Activated CD8-positive, alpha-beta memory T cell treated with anti-CD3 and anti-CD28 coated beads for 24 hours (primary cell): Measurements from ENCODE around the gene TUBB2B.
A peak's percentile ranks its signal among the peaks of the same experiment; 100 is the strongest.
"Not testable (repeated sequence)": the region's sequence is repeated elsewhere in the genome, so short reads cannot be mapped to it uniquely, and the experiment has no call there.

Experiments
- DNase-seq: peaks from one replicate; pipeline ENCODE4 v3.0.0-alpha.2; 2020

TUBB2B gene

DNA sequence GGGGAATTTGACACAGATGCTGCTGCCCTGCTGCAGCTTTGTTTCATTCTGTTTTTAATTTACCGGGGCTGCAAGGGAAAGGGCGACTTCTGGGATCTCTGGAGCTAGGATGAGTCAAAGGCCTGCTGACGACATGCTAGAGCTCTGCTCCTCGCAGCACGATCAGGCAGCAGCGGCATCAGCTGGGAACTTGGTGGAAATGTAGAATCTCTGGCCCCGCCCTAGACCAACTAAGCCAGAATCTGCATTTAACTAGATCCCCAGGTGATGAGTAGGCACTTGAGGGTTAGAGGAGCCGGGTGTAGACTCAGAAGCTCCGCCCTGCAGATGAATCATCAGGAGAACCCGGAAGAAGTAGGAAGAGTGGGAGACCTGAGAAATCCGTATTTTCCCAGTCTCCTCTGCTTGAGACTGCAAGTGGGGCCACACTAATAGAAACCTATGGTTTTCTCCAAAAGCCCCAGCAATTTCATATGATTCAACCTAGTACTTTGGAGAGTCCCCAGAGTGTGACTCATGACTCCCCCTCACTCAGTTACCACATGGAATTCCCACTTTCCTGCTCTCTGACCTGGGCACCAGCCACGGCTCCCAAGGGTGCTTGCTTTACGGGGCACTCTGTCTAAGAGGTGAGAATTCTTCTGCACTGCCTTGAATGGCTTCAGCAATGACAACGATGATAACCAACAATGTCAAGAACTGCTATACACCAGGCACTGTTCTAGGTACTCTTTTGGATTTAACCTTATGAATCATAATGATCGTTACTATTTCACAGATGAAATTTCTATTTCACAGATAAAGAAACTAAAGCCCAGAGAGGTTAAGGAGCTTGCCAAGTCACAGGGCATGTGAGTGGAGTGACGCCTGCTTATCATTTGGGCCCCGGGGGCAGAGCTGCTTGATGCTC is 18.1 kb downstream of the TUBB2B start:
- DNase-seq = peak; percentile 80

DNA sequence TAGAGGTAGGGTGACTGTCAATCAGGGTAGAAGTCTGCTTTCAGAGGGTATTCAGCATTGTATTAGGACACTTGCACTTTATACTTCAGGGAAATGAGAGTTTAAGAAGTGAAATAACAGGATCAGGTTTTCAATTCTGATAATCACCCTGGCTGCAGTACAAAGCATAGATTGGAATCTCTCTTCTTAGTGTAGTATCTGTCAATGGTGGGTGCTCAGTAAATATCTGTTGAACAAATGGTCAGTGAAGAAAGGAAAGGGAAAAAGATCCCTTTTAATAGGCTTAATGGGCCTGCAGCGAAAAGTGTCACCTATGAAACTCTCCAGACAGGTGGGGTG is 18.7 kb downstream of the TUBB2B start:
- no peak for DNase-seq

DNA sequence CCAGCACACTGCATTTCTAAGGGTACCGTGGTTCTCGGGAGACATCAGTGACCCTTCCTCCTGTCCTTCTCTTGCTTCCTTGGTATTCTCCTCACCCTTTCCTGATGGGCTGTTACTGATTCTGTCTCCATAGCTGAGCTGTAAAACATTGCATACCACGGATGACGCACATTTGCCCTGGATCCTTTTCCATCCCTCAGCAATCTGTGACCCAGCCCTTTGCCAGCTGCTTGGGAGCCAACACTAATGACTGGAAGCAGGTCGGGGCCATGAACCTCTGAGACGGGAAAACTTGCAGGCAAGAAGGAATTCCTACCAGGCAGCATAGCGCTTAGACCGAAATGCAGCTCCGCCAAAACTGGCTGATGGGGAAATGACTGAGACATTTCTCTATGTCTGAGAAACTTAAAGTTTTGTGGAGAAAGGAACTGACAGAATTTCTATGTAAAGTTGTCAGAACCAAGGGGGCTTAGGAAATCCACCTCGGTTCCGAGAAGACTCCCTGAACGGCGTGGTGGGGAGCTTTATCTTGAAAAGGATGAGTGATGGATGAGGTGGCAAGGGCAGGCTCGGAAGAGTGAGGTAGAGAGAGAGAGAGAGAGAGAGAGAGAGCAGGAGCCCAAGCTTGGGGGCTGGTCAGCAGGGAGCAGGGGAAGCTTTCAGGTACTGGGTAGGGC is 19.2 kb downstream of the TUBB2B start:
- no peak for DNase-seq

DNA sequence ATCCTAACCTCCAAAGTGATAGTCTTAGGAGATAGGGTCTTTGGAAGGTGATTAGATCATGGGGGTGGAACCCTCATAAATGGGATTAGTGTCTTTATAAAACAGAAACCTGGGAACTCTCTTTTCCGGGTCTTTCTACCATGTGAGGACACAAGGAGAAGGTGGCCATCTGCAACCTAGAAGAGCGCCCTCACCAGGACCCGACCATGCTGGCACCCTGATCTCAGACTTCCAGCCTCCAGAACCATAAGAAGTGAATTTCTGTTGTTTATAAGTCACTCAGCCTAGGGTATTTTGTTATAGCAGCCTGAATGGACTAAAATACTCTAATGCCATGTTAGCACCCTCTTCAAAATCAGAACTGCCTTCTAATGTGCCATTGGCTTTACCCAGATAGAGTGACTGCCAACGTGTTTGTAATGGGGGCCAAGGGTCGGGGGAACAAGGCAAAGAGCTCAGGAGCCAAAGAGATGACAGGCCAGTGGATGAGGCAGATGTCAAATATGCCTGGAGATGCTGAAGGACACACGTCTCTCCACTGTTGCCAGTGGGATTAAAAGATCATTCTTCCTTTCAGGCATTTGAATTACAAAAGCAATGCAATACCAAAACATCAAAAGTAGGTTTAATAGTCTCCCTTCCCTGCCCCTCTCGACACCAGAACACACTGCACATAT is 21.0 kb downstream of the TUBB2B start:
- DNase-seq = no peak

DNA sequence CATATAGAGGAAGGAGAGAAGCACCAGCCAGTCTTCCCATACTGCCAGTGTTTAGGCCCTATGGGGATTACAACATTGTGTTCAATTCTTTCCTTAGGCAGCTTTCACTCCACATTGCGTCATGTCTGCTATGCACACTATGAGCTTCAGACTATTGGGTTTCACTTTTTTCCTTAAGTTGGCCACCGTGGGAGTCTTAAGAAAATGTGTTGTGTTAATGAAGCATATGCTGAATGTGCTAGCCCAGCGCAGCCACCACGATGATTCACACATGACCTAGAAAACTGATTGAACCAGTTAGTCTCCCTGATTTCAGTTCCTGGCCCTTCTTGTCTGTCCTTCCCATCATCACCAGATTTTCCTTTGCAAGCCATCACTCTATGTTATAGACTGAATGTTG is 21.5 kb downstream of the TUBB2B start:
- no peak for DNase-seq

DNA sequence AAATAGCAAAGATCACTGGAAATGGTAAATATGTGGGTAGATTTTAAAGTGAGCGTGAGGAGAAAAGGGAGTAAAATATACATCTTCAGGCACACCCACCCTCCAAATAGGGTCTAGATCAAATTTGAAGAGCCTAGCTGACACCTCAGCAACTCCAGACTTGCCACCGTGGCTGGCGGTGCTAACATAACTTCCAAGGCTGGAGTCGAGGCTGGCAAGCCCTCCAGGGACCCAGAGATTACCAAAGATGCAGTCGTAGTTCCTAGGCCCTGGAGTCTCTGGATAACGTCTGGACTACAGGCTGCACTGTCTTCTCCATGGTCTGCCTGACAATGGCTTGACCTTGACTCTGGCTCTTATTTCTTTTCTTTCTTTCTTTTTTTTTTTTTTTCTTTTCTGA is 22.5 kb downstream of the TUBB2B start:
- no peak for DNase-seq

DNA sequence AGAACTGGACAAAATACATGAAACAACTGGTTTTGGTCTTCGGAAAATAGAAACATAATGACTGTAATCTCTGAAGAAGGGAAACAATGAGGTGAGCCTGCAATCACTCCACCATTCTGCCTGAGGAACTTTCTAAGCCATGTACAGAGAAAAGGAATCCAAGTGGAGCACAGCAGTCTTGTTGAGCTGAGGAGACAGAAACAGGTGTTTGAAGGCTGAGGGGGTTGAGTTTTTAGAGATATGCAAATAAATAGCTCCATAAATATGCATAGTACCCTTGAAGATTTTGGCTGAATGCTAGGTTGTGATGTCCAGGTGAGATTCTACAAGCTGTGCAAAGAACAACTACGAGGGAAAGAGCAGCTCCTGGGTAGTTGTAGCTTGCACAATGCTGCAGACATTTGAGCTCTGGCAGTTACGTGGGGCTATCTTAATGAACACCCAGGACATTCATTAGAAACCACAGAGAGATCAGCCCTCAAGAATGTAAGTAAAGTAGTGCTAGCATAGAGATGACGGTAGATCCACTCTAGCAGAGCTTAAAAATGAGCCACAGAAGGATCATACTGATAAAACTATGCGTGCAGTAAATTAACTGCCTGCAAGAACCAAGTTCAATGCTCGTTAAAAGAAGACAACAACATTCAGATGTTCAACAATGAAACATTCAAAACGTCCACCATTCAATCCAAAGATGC is 24.3 kb downstream of the TUBB2B start:
- no peak for DNase-seq

DNA sequence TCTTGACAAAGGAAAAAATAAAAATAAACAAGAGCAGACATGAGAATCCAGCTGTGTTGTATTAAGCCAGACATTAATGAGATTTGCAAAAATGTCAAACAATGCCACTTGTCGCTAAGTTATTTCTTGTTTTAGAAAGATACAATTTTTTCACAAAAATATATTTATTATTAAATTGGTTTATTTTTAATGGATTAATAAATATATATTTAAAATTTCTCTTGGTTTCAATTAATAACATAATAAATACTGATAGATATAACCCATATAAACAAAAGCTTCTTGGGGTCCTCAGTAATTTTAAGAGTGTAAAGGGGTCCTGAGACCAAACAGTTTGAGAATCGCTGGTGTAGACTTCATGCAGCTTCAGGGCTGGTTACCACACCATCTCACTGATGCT is 26.1 kb downstream of the TUBB2B start:
- no peak for DNase-seq

DNA sequence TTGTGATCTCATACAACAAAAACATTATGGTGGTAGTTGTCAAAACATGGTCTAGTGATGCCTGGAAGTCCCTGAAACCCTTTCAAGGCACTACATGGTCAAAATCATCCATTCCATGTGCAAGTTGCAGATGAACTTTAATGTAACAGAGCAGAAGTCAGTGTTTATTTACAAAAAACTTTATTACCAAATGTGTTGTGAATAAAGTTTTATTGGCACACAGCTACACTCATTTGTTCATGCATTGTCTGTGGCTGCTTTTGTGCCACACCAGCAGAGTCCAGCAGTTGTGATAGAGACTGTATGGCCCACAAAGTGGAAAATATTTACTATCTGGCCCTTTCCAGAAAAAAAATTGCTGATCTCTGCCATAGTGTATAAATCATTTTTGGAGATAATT is 26.8 kb downstream of the TUBB2B start:
- no peak for DNase-seq

DNA sequence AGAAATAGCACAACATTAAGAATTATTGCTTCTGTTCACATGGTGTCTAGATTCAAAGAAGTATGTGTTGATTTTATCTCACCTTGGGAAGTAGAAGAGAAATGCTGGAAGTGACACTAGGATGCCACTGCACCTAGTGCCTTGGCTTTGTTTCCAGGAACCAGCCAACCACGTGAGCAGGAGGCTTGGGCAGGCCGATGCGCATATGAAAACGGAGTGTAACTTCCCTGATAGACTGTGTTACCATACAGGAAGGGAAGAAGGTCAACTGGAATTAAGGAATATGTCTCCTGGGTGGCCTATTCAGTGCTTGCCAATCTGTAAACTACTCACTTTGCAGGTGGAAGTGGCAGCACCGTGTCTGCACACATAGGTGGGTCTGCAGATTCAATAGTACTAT is 28.1 kb downstream of the TUBB2B start:
- DNase-seq = no peak

DNA sequence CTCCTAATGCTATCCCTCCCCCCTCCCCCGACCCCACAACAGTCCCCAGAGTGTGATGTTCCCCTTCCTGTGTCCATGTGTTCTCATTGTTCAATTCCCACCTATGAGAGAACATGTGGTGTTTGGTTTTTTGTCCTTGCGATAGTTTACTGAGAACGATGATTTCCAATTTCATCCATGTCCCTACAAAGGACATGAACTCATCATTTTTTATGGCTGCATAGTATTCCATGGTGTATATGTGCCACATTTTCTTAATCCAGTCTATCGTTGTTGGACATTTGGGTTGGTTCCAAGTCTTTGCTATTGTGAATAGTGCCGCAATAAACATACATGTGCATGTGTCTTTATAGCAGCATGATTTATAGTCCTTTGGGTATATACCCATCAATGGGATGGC is 29.7 kb downstream of the TUBB2B start:
- DNase-seq = not testable (repeated sequence)

DNA sequence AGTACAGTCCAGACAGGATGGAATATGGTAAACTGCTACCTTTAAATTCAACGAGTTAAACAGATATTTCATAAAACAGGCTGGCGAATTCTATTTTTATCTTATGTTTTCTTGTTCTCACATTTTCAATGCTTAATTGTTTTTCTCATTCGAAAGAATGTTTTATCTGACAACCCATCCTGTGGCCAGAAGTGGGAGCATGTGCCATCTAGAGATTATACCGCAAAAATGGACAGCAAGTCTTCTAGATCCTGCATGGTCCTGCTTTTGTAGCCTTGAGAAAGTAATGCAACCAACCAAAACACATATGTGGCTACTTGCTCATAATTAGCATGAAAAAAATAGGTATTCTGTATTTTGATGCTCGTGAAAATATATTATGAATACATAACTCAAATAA is 30.7 kb downstream of the TUBB2B start:
- DNase-seq = no peak

DNA sequence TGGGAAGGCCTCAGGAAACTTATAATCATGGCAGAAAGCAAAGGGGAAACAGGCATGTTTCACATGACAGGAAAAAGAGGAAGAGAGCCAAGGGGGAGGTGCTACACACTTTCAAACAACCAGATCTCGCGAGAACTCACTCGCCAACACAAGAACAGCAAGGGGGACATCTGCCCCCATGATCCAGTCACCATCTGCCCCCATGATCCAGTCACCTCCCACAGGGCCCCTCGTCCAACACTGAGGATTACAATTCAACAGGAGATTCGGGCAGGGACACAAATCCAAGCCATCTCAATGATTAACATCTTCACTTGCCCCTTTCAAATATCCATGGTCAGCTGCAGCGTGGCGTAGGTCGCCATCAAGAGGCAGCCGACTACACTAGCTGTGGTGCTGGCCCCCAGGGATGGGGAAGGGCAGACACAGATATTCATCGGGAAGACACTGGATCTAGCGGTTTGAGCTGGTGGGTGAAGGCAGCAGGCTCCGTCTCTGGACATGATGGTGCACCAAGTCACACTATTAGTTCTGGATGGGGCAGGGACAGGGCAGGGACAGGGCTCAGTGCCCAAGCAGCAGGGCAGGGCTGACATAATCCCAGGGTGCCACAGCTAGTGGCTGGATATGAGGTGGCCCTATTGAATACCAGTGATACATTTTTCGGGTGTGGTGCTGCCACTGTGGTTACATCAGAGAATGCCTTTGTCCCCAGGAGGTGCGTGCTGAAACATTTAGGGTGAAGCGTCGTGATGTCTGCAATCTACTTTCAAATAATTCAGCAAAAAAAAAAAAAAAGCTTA is 31.6 kb downstream of the TUBB2B start:
- DNase-seq = no peak

DNA sequence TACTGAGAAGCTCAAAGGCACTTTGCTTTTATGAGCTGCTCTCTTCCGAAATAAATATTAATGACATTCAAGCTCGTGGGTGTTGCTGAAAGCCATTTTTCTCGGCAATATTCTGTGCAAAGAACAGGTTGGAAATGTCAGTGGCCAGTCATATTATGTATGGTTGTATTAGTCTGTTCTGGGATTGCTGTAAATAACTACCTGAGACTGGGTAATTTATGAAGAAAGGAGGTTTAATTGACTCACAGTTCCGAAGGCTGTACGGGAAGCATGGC is 32.1 kb downstream of the TUBB2B start:
- DNase-seq = no peak

DNA sequence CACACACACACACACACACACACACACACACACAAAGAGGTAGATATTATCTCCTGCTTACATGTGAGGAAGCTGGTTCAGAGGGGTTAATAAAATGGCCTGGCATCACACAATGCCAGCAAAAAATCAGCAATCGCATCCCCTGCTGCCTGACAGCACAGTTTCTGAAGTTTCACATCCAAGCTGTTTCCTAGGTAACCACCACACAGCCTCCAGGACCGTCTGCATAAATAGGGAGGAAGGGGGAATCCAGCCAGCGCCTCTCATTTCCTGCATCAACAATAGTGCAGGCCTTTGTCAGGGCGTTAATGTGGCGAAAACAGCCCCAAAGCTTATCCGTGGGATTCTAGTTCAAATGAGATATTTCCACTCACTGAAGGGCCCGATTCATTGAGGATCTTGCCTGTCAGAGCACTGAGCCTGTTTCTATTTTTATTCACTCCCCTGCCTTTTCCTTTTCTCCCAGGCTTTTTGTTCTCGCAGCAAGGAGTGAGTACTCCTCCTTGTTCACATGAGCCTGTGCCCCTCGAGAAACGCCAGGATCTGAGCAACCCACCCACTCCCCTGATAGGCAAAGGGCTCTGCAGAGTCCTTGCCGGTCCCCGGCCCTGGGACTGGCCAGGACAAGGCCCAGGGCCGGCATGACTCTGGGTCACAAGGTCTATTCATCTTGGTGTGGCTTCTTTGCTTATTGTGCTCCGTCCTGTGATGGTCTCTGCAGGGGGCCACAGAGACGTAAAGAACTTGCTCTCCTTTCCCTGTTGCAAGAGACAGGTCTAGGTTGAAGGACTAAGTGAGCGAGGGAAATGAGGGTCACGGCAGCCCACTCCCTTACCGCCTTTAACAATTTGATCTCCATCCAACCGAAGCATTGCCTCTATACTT is 32.7 kb downstream of the TUBB2B start:
- DNase-seq = no peak

DNA sequence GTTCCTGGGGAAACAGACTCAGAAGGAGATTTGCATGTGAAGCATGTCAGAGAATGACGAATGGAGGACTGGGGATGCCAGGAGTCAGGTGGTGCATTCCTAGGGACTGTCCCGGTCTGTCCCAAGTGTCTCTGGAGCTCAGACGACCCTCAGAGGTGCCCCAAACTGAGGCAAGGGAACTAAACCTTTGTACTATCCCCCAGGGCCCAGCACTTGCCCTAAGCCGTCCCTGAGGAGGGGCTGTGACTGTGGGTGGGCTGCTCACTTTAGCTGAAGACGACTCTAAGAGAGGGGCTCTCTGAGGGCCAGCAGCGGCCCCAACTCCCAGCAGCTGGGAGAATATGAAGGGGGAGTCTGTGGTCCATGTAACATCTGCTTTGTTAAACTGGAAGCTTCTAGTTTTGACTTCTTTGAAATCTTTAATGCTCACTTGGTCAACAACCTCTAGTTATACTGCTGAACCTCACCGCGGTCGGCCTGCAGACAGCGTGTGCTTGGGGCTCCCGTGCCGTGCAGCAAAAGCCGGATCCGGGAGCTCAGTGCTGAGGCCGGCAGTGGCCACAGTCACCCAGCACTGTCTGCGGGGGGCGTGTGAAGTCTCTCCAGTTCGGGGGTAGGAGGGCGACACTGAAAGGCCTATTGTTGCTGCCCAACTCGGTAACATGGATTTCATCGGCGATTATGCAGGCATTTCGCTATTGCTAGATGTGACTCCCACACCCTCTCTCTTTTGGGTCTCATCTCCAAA is 34.2 kb downstream of the TUBB2B start:
- no peak for DNase-seq

DNA sequence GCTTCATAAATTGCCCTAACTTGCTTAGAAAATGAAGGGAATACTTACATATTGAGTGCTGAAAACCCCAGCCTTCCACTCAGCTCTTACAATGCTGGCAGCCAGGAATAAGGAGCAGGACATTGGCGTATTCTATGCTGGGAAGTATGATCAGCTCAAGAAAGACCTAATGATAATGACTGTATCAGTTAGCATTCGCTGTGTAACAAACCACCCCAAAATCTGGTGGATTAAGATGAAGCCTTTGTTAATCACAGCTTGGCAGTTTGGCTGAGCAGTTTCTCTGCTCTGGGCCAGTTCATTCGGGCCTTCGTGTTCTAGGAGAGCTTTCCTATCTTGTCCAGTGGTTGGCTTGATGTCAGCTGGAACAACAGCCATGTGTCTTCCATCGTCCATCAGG is 36.7 kb downstream of the TUBB2B start:
- no peak for DNase-seq

DNA sequence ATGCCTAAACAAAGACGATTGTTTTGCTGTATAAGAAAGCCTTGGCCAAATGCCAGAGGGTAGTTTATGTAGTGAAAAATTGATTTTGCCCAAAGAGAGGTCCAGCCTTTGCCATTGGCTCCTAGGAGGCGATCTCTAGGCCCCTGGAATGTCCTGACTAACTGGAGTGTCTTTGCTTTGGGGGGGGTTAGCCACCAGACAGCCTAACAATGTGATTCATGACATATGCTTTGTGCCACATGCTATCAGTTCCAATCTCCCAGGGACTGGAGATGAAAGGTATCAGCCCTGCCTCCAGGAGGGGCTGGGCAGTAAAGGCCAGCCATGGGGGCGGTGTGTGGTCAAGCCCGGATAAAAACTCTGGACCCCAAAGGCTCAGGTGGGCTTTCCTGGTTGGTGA is 37.4 kb downstream of the TUBB2B start:
- DNase-seq = no peak

DNA sequence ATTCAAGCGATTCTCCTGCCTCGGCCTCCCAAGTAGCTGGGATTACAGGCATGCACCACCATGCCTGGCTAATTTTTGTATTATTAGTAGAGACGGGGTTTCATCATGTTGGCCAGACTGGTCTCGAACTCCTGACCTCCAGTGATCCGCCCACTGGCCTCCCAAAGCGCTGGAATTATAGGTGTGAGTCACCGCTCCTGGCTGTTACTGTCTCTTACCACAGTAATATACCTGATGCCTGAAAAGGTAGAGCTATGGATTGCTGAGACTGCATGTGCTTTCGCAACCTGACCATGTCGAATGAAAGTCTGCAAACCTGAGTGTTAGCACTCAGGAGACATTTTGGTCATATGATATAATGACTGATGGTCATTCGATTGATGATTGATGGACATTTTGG is 38.3 kb downstream of the TUBB2B start:
- DNase-seq = not testable (repeated sequence)

DNA sequence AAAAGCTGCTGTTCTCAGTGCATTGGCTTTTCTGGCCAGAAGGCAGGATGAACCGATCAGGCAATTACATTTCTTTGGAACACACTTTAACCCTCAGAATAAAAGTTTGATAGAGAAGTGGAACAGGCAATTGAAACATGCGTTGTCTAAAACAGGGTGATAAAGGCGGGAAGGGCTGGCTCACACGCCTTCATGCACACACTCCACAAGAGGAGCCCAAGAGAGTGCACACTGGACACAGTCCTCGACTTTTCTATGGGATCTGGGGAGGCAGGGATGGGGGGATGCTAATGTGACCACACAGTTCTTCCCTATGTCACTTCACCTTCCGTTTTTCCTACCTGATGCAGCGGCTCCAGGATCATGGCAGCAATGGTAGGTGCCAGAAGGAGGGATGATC is 39.2 kb downstream of the TUBB2B start:
- DNase-seq = no peak

DNA sequence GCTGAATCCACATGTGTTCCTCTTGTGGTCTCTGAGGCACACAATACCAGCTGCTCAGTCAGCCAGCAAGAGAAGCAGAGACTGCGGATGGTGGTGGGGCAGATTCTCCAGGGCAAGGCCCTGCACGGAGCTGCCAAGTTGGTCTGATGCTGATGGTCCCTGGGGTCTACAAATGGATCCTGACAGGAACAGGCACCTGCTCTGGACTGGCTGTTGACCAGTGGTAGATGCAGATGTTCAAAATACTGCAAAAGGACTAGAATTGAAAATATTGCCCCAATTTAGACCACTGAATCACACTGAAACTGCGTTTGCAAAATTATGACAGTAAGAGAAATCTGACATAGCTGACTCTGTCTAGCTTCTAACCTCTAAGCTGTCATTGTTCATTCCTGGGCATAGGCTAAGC is 40.5 kb downstream of the TUBB2B start:
- no peak for DNase-seq
